Neural crest cell (in vitro differentiated cells): ENCODE measurements around the gene CHST6. TPM values are rescaled to one million over a fixed set of nuclear protein-coding genes. Genes with fewer than 3 reads are reported as not detected.
"Not testable (repeated sequence)": the region's sequence is repeated elsewhere in the genome, so short reads cannot be mapped to it uniquely, and the experiment has no call there.

ENCODE experiments used
- DNase-seq: peaks from one replicate; pipeline ENCODE4 v3.0.0; 2021; ENCODE audit warnings: low read depth, mixed read lengths, low spot score
- H3K27ac Mint-ChIP-seq: one replicate; pipeline ENCODE4 v1.8.0; 2021; ENCODE audit warnings: mild to moderate bottlenecking, mixed read lengths; ENCODE audit not compliant: unreplicated experiment
- H3K27me3 Mint-ChIP-seq: 2 replicates; pipeline ENCODE4 v1.8.0; 2021; ENCODE audit warnings: low read depth, mild to moderate bottlenecking, mixed read lengths
- H3K36me3 Mint-ChIP-seq: 2 replicates; pipeline ENCODE4 v1.8.0; 2021; ENCODE audit warnings: low read depth, mild to moderate bottlenecking, mixed read lengths
- H3K4me1 Mint-ChIP-seq: 2 replicates; pipeline ENCODE4 v1.8.0; 2021; ENCODE audit warnings: mixed read lengths
- H3K4me3 Mint-ChIP-seq: one replicate; pipeline ENCODE4 v1.8.0; 2021; ENCODE audit warnings: mild to moderate bottlenecking, mixed read lengths
- H3K9me3 Mint-ChIP-seq: 2 replicates; pipeline ENCODE4 v1.8.0; 2021; ENCODE audit warnings: mixed read lengths
- total RNA-seq: library from RNA; stranded (reverse); gene quantifications from 2 replicates; pipeline ENCODE4 v1.2.1, GENCODE V29; 2021
- TF ChIP-seq, protein P1 (sequence below): fragments of 200-600 bp; sonication (generic); conservative IDR thresholded peaks from 2 replicates; pipeline ENCODE4 v1.5.0; 2021; ENCODE audit warnings: antibody characterized with exemption, mild to moderate bottlenecking

The CHST6 gene
- total RNA-seq, 1 donor from 2014 or later: 23.1 TPM

DNA sequence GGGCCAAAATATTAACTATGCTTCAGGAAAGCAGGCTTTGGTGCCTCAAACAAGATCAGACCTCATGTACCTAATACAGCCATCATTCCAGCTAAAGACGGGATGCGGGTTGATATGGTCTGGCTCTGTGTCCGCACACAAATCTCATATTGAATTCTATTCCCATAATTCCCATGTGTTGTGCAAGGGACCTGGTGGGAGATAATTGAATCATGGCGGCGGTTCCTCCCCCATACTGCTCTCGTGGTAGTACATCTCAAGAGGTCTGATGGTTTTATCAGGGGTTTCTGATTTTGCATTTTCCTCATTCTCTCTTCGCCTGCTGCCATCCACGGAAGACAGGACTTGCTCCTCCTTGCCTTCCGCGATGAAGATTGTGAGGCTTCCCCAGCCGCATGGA lies 19.1 kb upstream of the CHST6 start:
- Mint-ChIP-seq H3K36me3 (no peaks in the 10 kb centered on the region), H3K27me3 (no peaks in the 10 kb centered on the region), H3K9me3 (no peaks in the 10 kb centered on the region), H3K4me3 (peak overlapping the region; percentile 86), H3K4me1 (peaks cover 19% of the 10 kb centered on the region), H3K27ac (no peak overlapping the region)
- DNase-seq: no peak
- TF ChIP-seq, protein P1, sequence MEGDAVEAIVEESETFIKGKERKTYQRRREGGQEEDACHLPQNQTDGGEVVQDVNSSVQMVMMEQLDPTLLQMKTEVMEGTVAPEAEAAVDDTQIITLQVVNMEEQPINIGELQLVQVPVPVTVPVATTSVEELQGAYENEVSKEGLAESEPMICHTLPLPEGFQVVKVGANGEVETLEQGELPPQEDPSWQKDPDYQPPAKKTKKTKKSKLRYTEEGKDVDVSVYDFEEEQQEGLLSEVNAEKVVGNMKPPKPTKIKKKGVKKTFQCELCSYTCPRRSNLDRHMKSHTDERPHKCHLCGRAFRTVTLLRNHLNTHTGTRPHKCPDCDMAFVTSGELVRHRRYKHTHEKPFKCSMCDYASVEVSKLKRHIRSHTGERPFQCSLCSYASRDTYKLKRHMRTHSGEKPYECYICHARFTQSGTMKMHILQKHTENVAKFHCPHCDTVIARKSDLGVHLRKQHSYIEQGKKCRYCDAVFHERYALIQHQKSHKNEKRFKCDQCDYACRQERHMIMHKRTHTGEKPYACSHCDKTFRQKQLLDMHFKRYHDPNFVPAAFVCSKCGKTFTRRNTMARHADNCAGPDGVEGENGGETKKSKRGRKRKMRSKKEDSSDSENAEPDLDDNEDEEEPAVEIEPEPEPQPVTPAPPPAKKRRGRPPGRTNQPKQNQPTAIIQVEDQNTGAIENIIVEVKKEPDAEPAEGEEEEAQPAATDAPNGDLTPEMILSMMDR: no peak

DNA sequence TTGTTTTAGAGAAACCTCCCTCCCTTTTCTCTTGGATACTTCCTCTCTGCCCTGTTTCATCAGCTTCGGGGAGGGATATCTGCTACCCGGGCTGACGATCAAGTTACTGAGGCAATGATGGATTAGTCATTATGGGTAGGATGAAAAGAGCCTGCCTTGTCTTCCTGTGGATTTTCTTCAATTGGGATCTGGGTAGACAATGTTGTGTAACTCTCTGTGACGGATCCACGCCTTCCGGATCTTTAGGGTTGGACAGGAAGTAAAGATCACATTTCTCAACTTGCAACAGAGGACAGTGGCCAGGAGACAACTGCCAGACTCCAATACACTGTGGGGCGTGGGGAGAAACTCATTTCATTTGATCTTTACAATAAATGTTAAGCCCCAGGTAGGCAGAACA lies 11.3 kb upstream of the CHST6 start:
- DNase-seq: no peak
- Mint-ChIP-seq H3K36me3 (no peaks in the 10 kb centered on the region), H3K4me1 (peaks cover 6% of the 10 kb centered on the region), H3K27me3 (no peaks in the 10 kb centered on the region), H3K27ac (no peak overlapping the region), H3K9me3 (no peaks in the 10 kb centered on the region), H3K4me3 (no peak overlapping the region)
- TF ChIP-seq, protein P1: no peak

DNA sequence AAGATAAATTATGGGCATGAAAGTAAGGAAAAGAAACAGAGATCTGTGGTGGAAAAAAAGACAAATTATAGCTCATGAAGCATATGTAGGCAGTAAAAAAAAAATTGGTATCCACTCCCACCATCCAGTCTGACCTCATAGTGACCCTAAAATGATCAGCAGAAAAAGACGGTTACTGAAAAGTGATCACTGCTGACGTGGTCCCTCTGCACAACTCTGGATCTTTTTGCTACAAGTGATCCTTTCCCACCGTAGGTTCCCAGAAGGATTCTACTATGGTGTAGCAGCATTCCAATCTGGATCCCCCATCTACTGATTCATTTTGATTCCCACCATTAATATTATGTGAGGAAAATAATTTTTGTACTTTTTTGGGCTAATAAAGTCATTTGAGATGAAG lies 10.9 kb upstream of the CHST6 start:
- no peak overlapping the region for H3K27ac Mint-ChIP-seq
- no peak for DNase-seq
- peaks cover 6% of the 10 kb centered on the region for H3K4me1 Mint-ChIP-seq
- TF ChIP-seq, protein P1: no peak
- no peaks in the 10 kb centered on the region for H3K9me3 Mint-ChIP-seq
- H3K4me3 Mint-ChIP-seq: no peak overlapping the region
- no peaks in the 10 kb centered on the region for H3K27me3 Mint-ChIP-seq
- H3K36me3 Mint-ChIP-seq: no peaks in the 10 kb centered on the region

DNA sequence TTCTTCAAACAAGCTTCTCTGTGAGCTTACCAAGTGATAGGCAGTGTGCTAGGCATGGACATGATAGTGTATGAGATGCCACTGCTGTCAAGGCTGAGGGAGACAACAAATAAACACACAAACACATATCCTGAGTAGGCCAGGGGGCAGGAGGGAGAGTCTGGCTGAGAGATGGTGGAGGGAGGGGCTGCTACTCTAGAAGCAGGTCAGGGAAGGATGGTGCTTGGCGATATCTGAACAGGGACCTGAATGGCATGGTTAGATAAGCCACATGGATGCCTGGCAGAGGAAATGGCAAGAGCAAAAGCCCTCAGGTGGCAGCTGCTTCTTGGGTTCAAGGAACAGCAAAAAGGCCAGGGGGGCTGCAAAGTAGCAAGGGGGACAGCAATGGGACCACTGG lies 8.6 kb upstream of the CHST6 start:
- no peaks in the 10 kb centered on the region for H3K27me3 Mint-ChIP-seq

DNA sequence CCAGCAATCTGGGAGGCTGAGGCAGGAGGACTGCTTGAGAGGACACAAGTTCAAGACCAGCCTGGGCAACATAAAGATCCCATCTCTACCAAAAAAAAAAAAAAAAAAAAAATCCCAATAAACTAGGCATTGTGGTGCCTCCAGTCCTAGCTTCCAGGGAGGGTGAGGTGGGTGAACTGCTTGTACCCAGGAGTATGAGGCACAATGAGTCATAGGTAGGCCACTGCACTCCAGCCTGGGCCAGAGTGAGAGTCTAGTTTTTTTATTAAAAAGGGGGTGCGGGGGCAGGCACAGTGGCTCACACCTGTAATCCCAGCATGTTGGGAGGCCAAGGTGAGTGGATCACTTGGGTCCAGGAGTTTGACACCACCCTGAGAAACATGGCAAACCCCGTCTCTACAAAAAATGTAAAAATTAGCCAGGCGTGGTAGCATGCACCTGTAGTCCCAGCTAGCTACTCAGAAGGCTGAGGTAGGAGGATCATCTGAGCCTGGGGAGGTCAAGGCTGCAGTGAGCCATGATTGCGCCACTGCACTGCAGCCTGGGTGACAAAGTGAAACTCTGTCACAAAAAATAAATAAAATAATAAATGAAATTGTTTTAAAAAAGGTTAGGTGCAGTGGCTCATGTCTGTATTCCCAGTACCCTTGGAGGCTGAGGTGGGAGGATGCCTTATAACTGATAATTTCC lies 7.8 kb upstream of the CHST6 start:
- TF ChIP-seq, protein P1: no peak

More for the DNA sequence above, 8.6 kb upstream of the CHST6 start:
- no peak overlapping the region for H3K4me3 Mint-ChIP-seq
- no peak overlapping the region for H3K27ac Mint-ChIP-seq
- no peak for DNase-seq
- no peaks in the 10 kb centered on the region for H3K9me3 Mint-ChIP-seq
- H3K4me1 Mint-ChIP-seq: peaks cover 6% of the 10 kb centered on the region
- no peaks in the 10 kb centered on the region for H3K36me3 Mint-ChIP-seq
- TF ChIP-seq, protein P1: no peak

DNA sequence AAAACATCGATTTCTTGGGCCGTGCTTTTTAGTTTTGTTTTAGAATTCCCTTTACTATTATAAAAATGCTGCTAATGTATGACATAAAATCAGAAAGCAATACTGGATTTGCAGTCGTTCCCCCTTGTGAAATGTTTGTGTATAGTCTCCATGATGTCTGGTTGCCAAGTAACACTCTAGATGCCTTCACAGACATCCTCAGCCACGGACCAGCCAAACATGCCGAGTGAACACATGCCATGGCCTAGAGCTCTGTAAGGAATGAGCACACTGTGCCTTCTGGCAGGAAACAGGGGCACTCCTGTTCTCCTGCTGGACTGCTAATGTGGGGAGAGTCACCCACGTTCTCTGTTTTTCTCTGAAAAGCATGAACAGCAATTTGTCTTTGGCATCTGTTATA lies 6.6 kb upstream of the CHST6 start:
- H3K36me3 Mint-ChIP-seq, H3K4me3 Mint-ChIP-seq, H3K9me3 Mint-ChIP-seq, H3K27ac Mint-ChIP-seq, H3K4me1 Mint-ChIP-seq, DNase-seq, H3K27me3 Mint-ChIP-seq: not testable (repeated sequence)

More for the DNA sequence above, 7.8 kb upstream of the CHST6 start:
- H3K27ac Mint-ChIP-seq: no peak overlapping the region
- no peaks in the 10 kb centered on the region for H3K36me3 Mint-ChIP-seq
- H3K4me3 Mint-ChIP-seq: no peak overlapping the region
- H3K27me3 Mint-ChIP-seq: no peaks in the 10 kb centered on the region
- peaks cover 6% of the 10 kb centered on the region for H3K4me1 Mint-ChIP-seq
- no peaks in the 10 kb centered on the region for H3K9me3 Mint-ChIP-seq
- DNase-seq: no peak
